Myocyte (in vitro differentiated cells): ENCODE data around the gene YWHAE. TPM values are rescaled to one million over a fixed set of nuclear protein-coding genes. Genes with fewer than 3 reads are reported as not detected.
"Not testable (repeated sequence)": the region's sequence is repeated elsewhere in the genome, so short reads cannot be mapped to it uniquely, and the experiment has no call there.

Experiments used
- DNase-seq: peaks from one replicate; pipeline ENCODE4 v3.0.0-alpha.2; 2012; ENCODE audit warnings: low read depth
- total RNA-seq: library from RNA; depleted of rRNA; stranded (reverse); fragments of >200 nt; gene quantifications from 2 replicates; pipeline ENCODE4 v1.2.3, GENCODE V29; 2014

YWHAE gene
- total RNA-seq, 1 donor from 2014 or later, result 704 TPM

- DNase-seq, result peak; percentile 96
Measured at GRCh38 chr17:1413281-1413791, 13.3 kb upstream of the YWHAE start.

GRCh38 chr17:1412185-1413110 is 12.4 kb upstream of the YWHAE start:
- no peak for DNase-seq

GRCh38 chr17:1402262-1402586 is 2.2 kb upstream of the YWHAE start:
- no peak for DNase-seq

- DNase-seq, result peak; percentile 30
Measured at GRCh38 chr17:1398931-1399678, 917 bp downstream of the YWHAE start.

- DNase-seq, result no peak
Measured at GRCh38 chr17:1398028-1398427, 2.0 kb downstream of the YWHAE start.

GRCh38 chr17:1395876-1396665 is 4.0 kb downstream of the YWHAE start:
- DNase-seq, result not testable (repeated sequence)

- DNase-seq, result no peak
Measured at GRCh38 chr17:1391577-1391976, 8.4 kb downstream of the YWHAE start.

GRCh38 chr17:1390432-1391367 is 9.3 kb downstream of the YWHAE start:
- peak; percentile 59 for DNase-seq

GRCh38 chr17:1387490-1388227 is 12.4 kb downstream of the YWHAE start:
- not testable (repeated sequence) for DNase-seq

- DNase-seq, result not testable (repeated sequence)
Measured at GRCh38 chr17:1386675-1387190, 13.3 kb downstream of the YWHAE start.

- DNase-seq, result no peak
Measured at GRCh38 chr17:1386265-1386664, 13.8 kb downstream of the YWHAE start.

GRCh38 chr17:1385861-1386260 is 14.2 kb downstream of the YWHAE start:
- DNase-seq, result no peak

- DNase-seq, result no peak
Measured at GRCh38 chr17:1384905-1385435, 15.1 kb downstream of the YWHAE start.

GRCh38 chr17:1379930-1380313 is 20.1 kb downstream of the YWHAE start:
- DNase-seq, result no peak

GRCh38 chr17:1379208-1379929 is 20.7 kb downstream of the YWHAE start:
- no peak for DNase-seq

GRCh38 chr17:1378476-1378860 is 21.6 kb downstream of the YWHAE start:
- not testable (repeated sequence) for DNase-seq

GRCh38 chr17:1377334-1377733 is 22.7 kb downstream of the YWHAE start:
- no peak for DNase-seq

- DNase-seq, result no peak
Measured at GRCh38 chr17:1376061-1376460, 24.0 kb downstream of the YWHAE start.
